Activated B cell treated with CpG ODN at 0.5 μM for 24 hours (primary cell): Measurements from ENCODE around the gene RMI2. TPM values are rescaled to one million over a fixed set of nuclear protein-coding genes. Genes with fewer than 3 reads are reported as not detected.

Experiments used
- ATAC-seq: fragments of 200-7000 bp; cut with Tn5 transposase; one replicate; pipeline ENCODE4 v1.10.0; 2021; ENCODE audit warnings: low read depth, mild to moderate bottlenecking, moderate library complexity
- CTCF ChIA-PET: fragments of 350-600 bp; sonication (Branson Sonifier 250); formaldehyde crosslinking; loops from one replicate; lab custom pipeline; 2021; ENCODE audit warnings: antibody characterized with exemption; lab: Charles Lee
- POLR2A ChIA-PET: fragments of 350-600 bp; sonication (Branson Sonifier 250); formaldehyde crosslinking; loops from one replicate; lab custom pipeline; 2021; ENCODE audit warnings: antibody characterized with exemption; lab: Charles Lee
- DNase-seq: peaks from one replicate; pipeline ENCODE4 v3.0.0; 2022
- H3K27ac Mint-ChIP-seq: one replicate; pipeline ENCODE4 v1.8.0; 2020; ENCODE audit warnings: mixed read lengths
- H3K27me3 Mint-ChIP-seq: one replicate; pipeline ENCODE4 v1.8.0; 2021; ENCODE audit warnings: mixed read lengths
- H3K36me3 Mint-ChIP-seq: one replicate; pipeline ENCODE4 v1.8.0; 2021; ENCODE audit warnings: low read depth, mixed read lengths
- H3K4me1 Mint-ChIP-seq: one replicate; pipeline ENCODE4 v1.8.0; 2021; ENCODE audit warnings: mixed read lengths
- H3K4me3 Mint-ChIP-seq: one replicate; pipeline ENCODE4 v1.8.0; 2020; ENCODE audit warnings: mild to moderate bottlenecking, mixed read lengths
- H3K9me3 Mint-ChIP-seq: one replicate; pipeline ENCODE4 v1.8.0; 2020; ENCODE audit warnings: mixed read lengths
- intact Hi-C: fragments of 100-400 bp; cut with micrococcal nuclease; formaldehyde crosslinking; loops from one replicate; pipeline ENCODE4 v1.15.1; 2024
- total RNA-seq: library from RNA; stranded (reverse); gene quantifications from 2 replicates; pipeline ENCODE4 v1.2.3, GENCODE V29; 2022
- TF ChIP-seq, protein P1 (sequence below): fragments of 200-600 bp; IDR thresholded peaks from one replicate; pipeline ENCODE4 v1.8.0; 2022; ENCODE audit warnings: antibody characterized with exemption, mild to moderate bottlenecking

The RMI2 gene
- total RNA-seq, 1 donor from 2014 or later = 8.1 TPM

DNA sequence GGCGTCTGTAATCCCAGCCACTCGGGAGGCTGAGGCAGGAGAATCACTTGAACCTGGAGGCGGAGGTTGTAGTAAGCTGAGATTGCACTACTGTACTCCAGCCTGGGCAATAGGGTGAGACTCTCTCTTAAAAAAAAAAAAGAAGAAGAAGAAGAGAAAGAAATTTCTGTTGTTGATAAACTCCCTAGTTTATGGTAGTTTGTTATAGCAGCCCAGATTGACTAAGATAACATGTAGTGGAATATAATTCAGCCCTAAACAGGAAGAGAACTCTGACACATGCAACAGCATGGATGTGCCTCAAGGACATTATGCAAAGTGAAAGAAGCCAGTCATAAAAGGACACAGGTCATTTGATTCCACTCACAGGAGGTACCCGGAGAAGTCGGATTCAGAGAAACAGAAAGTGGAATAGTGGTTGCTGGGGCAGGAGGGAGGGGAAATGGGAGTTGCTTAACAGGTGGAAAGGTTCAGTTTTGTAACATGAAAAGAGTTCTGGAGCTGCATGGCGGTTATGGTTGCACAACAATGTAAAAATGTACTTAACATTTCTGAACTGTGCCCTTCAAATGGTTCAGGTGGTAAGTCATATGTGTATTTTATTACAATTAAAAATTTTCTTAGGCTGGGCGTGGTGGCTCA lies 38.1 kb upstream of the RMI2 start:
- H3K27ac Mint-ChIP-seq = peak overlapping the region; percentile 6
- TF ChIP-seq, protein P1, sequence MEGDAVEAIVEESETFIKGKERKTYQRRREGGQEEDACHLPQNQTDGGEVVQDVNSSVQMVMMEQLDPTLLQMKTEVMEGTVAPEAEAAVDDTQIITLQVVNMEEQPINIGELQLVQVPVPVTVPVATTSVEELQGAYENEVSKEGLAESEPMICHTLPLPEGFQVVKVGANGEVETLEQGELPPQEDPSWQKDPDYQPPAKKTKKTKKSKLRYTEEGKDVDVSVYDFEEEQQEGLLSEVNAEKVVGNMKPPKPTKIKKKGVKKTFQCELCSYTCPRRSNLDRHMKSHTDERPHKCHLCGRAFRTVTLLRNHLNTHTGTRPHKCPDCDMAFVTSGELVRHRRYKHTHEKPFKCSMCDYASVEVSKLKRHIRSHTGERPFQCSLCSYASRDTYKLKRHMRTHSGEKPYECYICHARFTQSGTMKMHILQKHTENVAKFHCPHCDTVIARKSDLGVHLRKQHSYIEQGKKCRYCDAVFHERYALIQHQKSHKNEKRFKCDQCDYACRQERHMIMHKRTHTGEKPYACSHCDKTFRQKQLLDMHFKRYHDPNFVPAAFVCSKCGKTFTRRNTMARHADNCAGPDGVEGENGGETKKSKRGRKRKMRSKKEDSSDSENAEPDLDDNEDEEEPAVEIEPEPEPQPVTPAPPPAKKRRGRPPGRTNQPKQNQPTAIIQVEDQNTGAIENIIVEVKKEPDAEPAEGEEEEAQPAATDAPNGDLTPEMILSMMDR = no peak
- intact Hi-C loops = no loop called here
- no peaks in the 10 kb centered on the region for H3K9me3 Mint-ChIP-seq
- peaks cover 66% of the 10 kb centered on the region for H3K4me1 Mint-ChIP-seq
- ATAC-seq (no peak), DNase-seq (no peak)
- H3K4me3 Mint-ChIP-seq = no peak overlapping the region
- POLR2A ChIA-PET = interaction anchor here (0.6 to 6.8 kb wide), 8 partner anchors 9 to 342 kb away, joined by 4 to 138 read pairs (median 16); partner anchors contain the start of gene SOCS1
- no peaks in the 10 kb centered on the region for H3K36me3 Mint-ChIP-seq
- CTCF ChIA-PET = interaction anchor here (2.7 to 4.7 kb wide), 2 partner anchors 9 to 48 kb away, joined by 16 to 32 read pairs; no protein-coding TSS in a partner anchor
- H3K27me3 Mint-ChIP-seq = no peaks in the 10 kb centered on the region

- H3K27ac Mint-ChIP-seq = peak overlapping the region; percentile 66
- no peak for ATAC-seq
- POLR2A ChIA-PET = interaction anchor here (0.5 to 6.8 kb wide), 14 partner anchors 9 to 343 kb away, joined by 3 to 138 read pairs (median 8); partner anchors contain the start of gene SOCS1
- CTCF ChIA-PET = interaction anchor here (1.4 to 4.7 kb wide), 3 partner anchors 10 to 52 kb away, joined by 3 to 32 read pairs (median 16); partner anchors contain the start of gene SOCS1
- H3K9me3 Mint-ChIP-seq = no peaks in the 10 kb centered on the region
- intact Hi-C loops = no loop called here
- H3K4me3 Mint-ChIP-seq = peak overlapping the region; percentile 38
- no peaks in the 10 kb centered on the region for H3K27me3 Mint-ChIP-seq
- H3K4me1 Mint-ChIP-seq = peaks cover 74% of the 10 kb centered on the region
- TF ChIP-seq, protein P1 = no peak
- no peaks in the 10 kb centered on the region for H3K36me3 Mint-ChIP-seq
- DNase-seq = no peak
Measured at GRCh38 chr16:11307639-11308492, 37.4 kb upstream of the RMI2 start.

DNA sequence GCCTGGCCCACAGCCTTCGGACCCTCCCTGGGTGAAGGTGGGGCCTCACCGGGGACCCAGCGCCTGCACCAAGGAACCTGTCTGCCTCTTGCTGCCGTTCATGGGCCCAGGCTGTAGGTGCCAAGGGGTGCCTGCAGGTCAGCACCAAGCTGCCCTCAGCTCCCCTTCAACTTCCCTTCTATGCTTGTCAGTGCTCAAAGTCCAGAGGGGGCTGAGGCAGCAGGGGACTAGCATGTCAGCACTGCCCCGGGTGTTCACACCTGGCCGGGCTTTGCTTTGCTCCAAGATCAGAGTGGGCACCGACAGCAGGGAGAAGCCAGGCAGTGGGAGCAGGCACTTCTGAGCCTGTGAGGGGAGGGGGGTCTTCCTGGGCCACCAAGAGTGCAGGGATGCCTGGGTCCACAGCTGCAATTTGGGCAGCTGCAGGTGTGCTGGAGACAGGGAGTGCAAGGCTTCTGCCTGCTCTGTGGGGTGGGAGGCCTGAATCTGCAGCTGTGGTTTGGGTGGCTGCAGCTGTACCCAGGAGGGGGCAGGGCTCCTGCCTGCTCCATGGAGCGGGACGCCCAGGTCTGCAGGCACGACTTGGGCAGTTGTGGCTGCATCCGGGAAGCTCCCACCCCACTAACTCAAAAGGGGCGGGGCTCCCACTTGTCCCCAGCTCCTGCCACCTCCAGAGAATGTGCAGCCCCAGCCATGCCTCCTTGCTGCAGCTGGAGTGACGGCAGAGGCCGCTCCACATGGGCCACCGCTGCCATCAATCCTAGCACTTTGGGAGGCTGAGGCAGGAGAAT lies 36.6 kb upstream of the RMI2 start:
- no peaks in the 10 kb centered on the region for H3K9me3 Mint-ChIP-seq
- TF ChIP-seq, protein P1 = no peak
- H3K4me3 Mint-ChIP-seq = peak overlapping the region; percentile 56
- ChIA-PET POLR2A (interaction anchor here (0.5 to 6.8 kb wide), 16 partner anchors 10 to 344 kb away, joined by 3 to 138 read pairs (median 8); partner anchors contain the start of gene SOCS1), CTCF (interaction anchor here (0.7 to 4.7 kb wide), 8 partner anchors 11 to 343 kb away, joined by 3 to 32 read pairs (median 4); partner anchors contain the start of gene SOCS1)
- no peaks in the 10 kb centered on the region for H3K36me3 Mint-ChIP-seq
- ATAC-seq (peak; percentile 67), DNase-seq (peak; percentile 55)
- H3K27ac Mint-ChIP-seq = peak overlapping the region; percentile 95
- peaks cover 82% of the 10 kb centered on the region for H3K4me1 Mint-ChIP-seq
- intact Hi-C loops = loop anchor here (1.0 kb wide), 1 partner anchor 50 kb away; no protein-coding TSS in a partner anchor
- H3K27me3 Mint-ChIP-seq = no peaks in the 10 kb centered on the region

- POLR2A ChIA-PET = interaction anchor here (0.6 to 6.8 kb wide), 14 partner anchors 10 to 344 kb away, joined by 3 to 138 read pairs (median 10); partner anchors contain the start of gene SOCS1
- ATAC-seq (peak; percentile 45), DNase-seq (no peak)
- TF ChIP-seq, protein P1 = no peak
- Mint-ChIP-seq H3K27ac (peak overlapping the region; percentile 95), H3K4me3 (peak overlapping the region; percentile 65), H3K36me3 (no peaks in the 10 kb centered on the region), H3K27me3 (no peaks in the 10 kb centered on the region), H3K4me1 (peaks cover 92% of the 10 kb centered on the region), H3K9me3 (no peaks in the 10 kb centered on the region)
- intact Hi-C loops = loop anchor here (1.0 to 2.0 kb wide), 2 partner anchors 52 to 61 kb away; no protein-coding TSS in a partner anchor
- CTCF ChIA-PET = interaction anchor here (0.6 to 4.7 kb wide), 6 partner anchors 12 to 345 kb away, joined by 3 to 32 read pairs (median 5); no protein-coding TSS in a partner anchor
Measured at GRCh38 chr16:11309895-11310633, 35.2 kb upstream of the RMI2 start.
